ENCODE measurements around the gene DDX11.
"Not testable (repeated sequence)": the region's sequence is repeated elsewhere in the genome, so short reads cannot be mapped to it uniquely, and the experiment has no call there.

Gene DDX11

GRCh38 chr12:31057671-31058070 lies 16.0 kb upstream of the DDX11 start:
- H2BK12ac ChIP-seq (ENCODE audit: low read length): no peak overlapping the region
- no peak overlapping the region for H3K4me2 ChIP-seq (ENCODE audit: insufficient read depth, low read length, poor library complexity, severe bottlenecking)
- no peak for DNase-seq (ENCODE audit: low spot score)
- no peak overlapping the region for H3K4me3 ChIP-seq (ENCODE audit: low read length in 2 of 2)
- H3K36me3 ChIP-seq (replicated peaks in 1 of 2; ENCODE audit: control insufficient read depth in 2 of 2, insufficient read depth in 2 of 2, low read length in 2 of 2): no peaks in the 10 kb centered on the region
- WGBS, 2 donors (ENCODE audit: extremely low coverage in 2 of 2, insufficient read length in 2 of 2, insufficient replicate concordance in 1 of 2): no CpG with 5 or more reads among the region's 4 CpGs
- H3K14ac ChIP-seq (ENCODE audit: low read length): no peak overlapping the region
- H3K4ac ChIP-seq (ENCODE audit: low read length): no peak overlapping the region
- no peak overlapping the region for H4K91ac ChIP-seq (ENCODE audit: low read depth, low read length, poor library complexity)
- H3K27me3 ChIP-seq (ENCODE audit: control insufficient read depth in 3 of 3, insufficient read depth in 3 of 3, low read depth in 1 of 3, low read length in 3 of 3): no peaks in the 10 kb centered on the region
- H3K27ac ChIP-seq (replicated peaks; ENCODE audit: low read length): no peak overlapping the region
- no peak overlapping the region for H2AK5ac ChIP-seq (ENCODE audit: low read depth, low read length)
- no peak overlapping the region for H3K9ac ChIP-seq (ENCODE audit: low read depth, low read length, poor library complexity)
- H3K9me3 ChIP-seq (replicated peaks in 1 of 2; ENCODE audit: control insufficient read depth in 2 of 2, insufficient read depth in 1 of 2, low read depth in 1 of 2, low read length in 2 of 2): no peaks in the 10 kb centered on the region
- no peak overlapping the region for H2BK15ac ChIP-seq (ENCODE audit: low read length)
- no peak overlapping the region for H2AFZ ChIP-seq (ENCODE audit: low read length)
- no peak overlapping the region for H3K18ac ChIP-seq (ENCODE audit: low read length)
- no peaks in the 10 kb centered on the region for H3K79me1 ChIP-seq (ENCODE audit: low read depth, low read length)
- no peak overlapping the region for H3K23ac ChIP-seq (ENCODE audit: low read depth, low read length, poor library complexity)
- no peak overlapping the region for H2BK120ac ChIP-seq (ENCODE audit: low read depth, low read length)
- H2BK5ac ChIP-seq (ENCODE audit: low read length): no peak overlapping the region
- no peak overlapping the region for H4K8ac ChIP-seq (ENCODE audit: low read depth, low read length)
- no peaks in the 10 kb centered on the region for H3K4me1 ChIP-seq (ENCODE audit: control insufficient read depth in 2 of 2, insufficient read depth in 1 of 2, low read depth in 1 of 2, low read length in 2 of 2)

- not testable (repeated sequence) for H3K27ac ChIP-seq (replicated peaks; ENCODE audit: low read length); H3K27me3 ChIP-seq (ENCODE audit: control insufficient read depth in 3 of 3, insufficient read depth in 3 of 3, low read depth in 1 of 3, low read length in 3 of 3); H3K4ac ChIP-seq (ENCODE audit: low read length); H3K4me3 ChIP-seq (ENCODE audit: low read length in 2 of 2); H4K8ac ChIP-seq (ENCODE audit: low read depth, low read length); DNase-seq (ENCODE audit: low spot score); H2BK5ac ChIP-seq (ENCODE audit: low read length); H3K4me2 ChIP-seq (ENCODE audit: insufficient read depth, low read length, poor library complexity, severe bottlenecking); H3K79me1 ChIP-seq (ENCODE audit: low read depth, low read length); H3K36me3 ChIP-seq (replicated peaks in 1 of 2; ENCODE audit: control insufficient read depth in 2 of 2, insufficient read depth in 2 of 2, low read length in 2 of 2); H3K9ac ChIP-seq (ENCODE audit: low read depth, low read length, poor library complexity); H3K9me3 ChIP-seq (replicated peaks in 1 of 2; ENCODE audit: control insufficient read depth in 2 of 2, insufficient read depth in 1 of 2, low read depth in 1 of 2, low read length in 2 of 2); H2AFZ ChIP-seq (ENCODE audit: low read length); H2BK15ac ChIP-seq (ENCODE audit: low read length); H2BK12ac ChIP-seq (ENCODE audit: low read length); H3K23ac ChIP-seq (ENCODE audit: low read depth, low read length, poor library complexity); H2AK5ac ChIP-seq (ENCODE audit: low read depth, low read length); H2BK120ac ChIP-seq (ENCODE audit: low read depth, low read length); H3K14ac ChIP-seq (ENCODE audit: low read length); H3K4me1 ChIP-seq (ENCODE audit: control insufficient read depth in 2 of 2, insufficient read depth in 1 of 2, low read depth in 1 of 2, low read length in 2 of 2); H3K18ac ChIP-seq (ENCODE audit: low read length); H4K91ac ChIP-seq (ENCODE audit: low read depth, low read length, poor library complexity)
- no CpG with 5 or more reads among the region's 3 CpGs for WGBS, 2 donors (ENCODE audit: extremely low coverage in 2 of 2, insufficient read length in 2 of 2, insufficient replicate concordance in 1 of 2)
These were observed 7.5 kb upstream of the DDX11 start for GRCh38 chr12:31066196-31066595.

- H3K9ac ChIP-seq (ENCODE audit: low read depth, low read length, poor library complexity); H3K23ac ChIP-seq (ENCODE audit: low read depth, low read length, poor library complexity); H2BK12ac ChIP-seq (ENCODE audit: low read length); H3K4ac ChIP-seq (ENCODE audit: low read length); H3K4me3 ChIP-seq (ENCODE audit: low read length in 2 of 2); H3K27me3 ChIP-seq (ENCODE audit: control insufficient read depth in 3 of 3, insufficient read depth in 3 of 3, low read depth in 1 of 3, low read length in 3 of 3); H3K4me2 ChIP-seq (ENCODE audit: insufficient read depth, low read length, poor library complexity, severe bottlenecking); H3K79me1 ChIP-seq (ENCODE audit: low read depth, low read length); H3K4me1 ChIP-seq (ENCODE audit: control insufficient read depth in 2 of 2, insufficient read depth in 1 of 2, low read depth in 1 of 2, low read length in 2 of 2); DNase-seq (ENCODE audit: low spot score); H2AFZ ChIP-seq (ENCODE audit: low read length); H2BK5ac ChIP-seq (ENCODE audit: low read length); H2BK120ac ChIP-seq (ENCODE audit: low read depth, low read length); H3K9me3 ChIP-seq (replicated peaks in 1 of 2; ENCODE audit: control insufficient read depth in 2 of 2, insufficient read depth in 1 of 2, low read depth in 1 of 2, low read length in 2 of 2); H4K91ac ChIP-seq (ENCODE audit: low read depth, low read length, poor library complexity); H4K8ac ChIP-seq (ENCODE audit: low read depth, low read length); H3K36me3 ChIP-seq (replicated peaks in 1 of 2; ENCODE audit: control insufficient read depth in 2 of 2, insufficient read depth in 2 of 2, low read length in 2 of 2); H2BK15ac ChIP-seq (ENCODE audit: low read length); H3K18ac ChIP-seq (ENCODE audit: low read length); H3K27ac ChIP-seq (replicated peaks; ENCODE audit: low read length); H2AK5ac ChIP-seq (ENCODE audit: low read depth, low read length); H3K14ac ChIP-seq (ENCODE audit: low read length): not testable (repeated sequence)
- WGBS, 2 donors (ENCODE audit: extremely low coverage in 2 of 2, insufficient read length in 2 of 2, insufficient replicate concordance in 1 of 2): no CpG with 5 or more reads among the region's 2 CpGs
These were observed 6.0 kb upstream of the DDX11 start for GRCh38 chr12:31067656-31068055.

GRCh38 chr12:31070971-31071740 lies 2.5 kb upstream of the DDX11 start:
- H3K4me3 ChIP-seq (ENCODE audit: low read length in 2 of 2); H4K91ac ChIP-seq (ENCODE audit: low read depth, low read length, poor library complexity); DNase-seq (ENCODE audit: low spot score); H2BK12ac ChIP-seq (ENCODE audit: low read length); H3K4ac ChIP-seq (ENCODE audit: low read length); H3K14ac ChIP-seq (ENCODE audit: low read length); H2BK5ac ChIP-seq (ENCODE audit: low read length); H3K79me1 ChIP-seq (ENCODE audit: low read depth, low read length); H4K8ac ChIP-seq (ENCODE audit: low read depth, low read length); H3K27ac ChIP-seq (replicated peaks; ENCODE audit: low read length); H2BK120ac ChIP-seq (ENCODE audit: low read depth, low read length); H2AK5ac ChIP-seq (ENCODE audit: low read depth, low read length); H3K27me3 ChIP-seq (ENCODE audit: control insufficient read depth in 3 of 3, insufficient read depth in 3 of 3, low read depth in 1 of 3, low read length in 3 of 3); H2BK15ac ChIP-seq (ENCODE audit: low read length); H3K23ac ChIP-seq (ENCODE audit: low read depth, low read length, poor library complexity); H3K9me3 ChIP-seq (replicated peaks in 1 of 2; ENCODE audit: control insufficient read depth in 2 of 2, insufficient read depth in 1 of 2, low read depth in 1 of 2, low read length in 2 of 2); H3K4me1 ChIP-seq (ENCODE audit: control insufficient read depth in 2 of 2, insufficient read depth in 1 of 2, low read depth in 1 of 2, low read length in 2 of 2); H3K4me2 ChIP-seq (ENCODE audit: insufficient read depth, low read length, poor library complexity, severe bottlenecking); H3K9ac ChIP-seq (ENCODE audit: low read depth, low read length, poor library complexity); H3K18ac ChIP-seq (ENCODE audit: low read length); H3K36me3 ChIP-seq (replicated peaks in 1 of 2; ENCODE audit: control insufficient read depth in 2 of 2, insufficient read depth in 2 of 2, low read length in 2 of 2); H2AFZ ChIP-seq (ENCODE audit: low read length): not testable (repeated sequence)
- no CpG with 5 or more reads among the region's 53 CpGs for WGBS, 2 donors (ENCODE audit: extremely low coverage in 2 of 2, insufficient read length in 2 of 2, insufficient replicate concordance in 1 of 2)
